Activated CD4-positive, alpha-beta T cell treated with anti-CD3 and anti-CD28 coated beads, Interleukin-2, amount 10 ng/mL, durations not matched to agents 7 days and 5 days (primary cell): ENCODE measurements around the gene ALKBH4. TPM values are rescaled to one million over a fixed set of nuclear protein-coding genes. Genes with fewer than 3 reads are reported as not detected.

Source experiments
- CTCF ChIA-PET: fragments of 350-600 bp; sonication (Branson Sonifier 250); formaldehyde crosslinking; loops from one replicate; lab custom pipeline; 2021; ENCODE audit warnings: antibody characterized with exemption; lab: Charles Lee
- POLR2A ChIA-PET: fragments of 350-600 bp; sonication (Branson Sonifier 250); formaldehyde crosslinking; loops from one replicate; lab custom pipeline; 2021; ENCODE audit warnings: antibody characterized with exemption; lab: Charles Lee
- DNase-seq: peaks from one replicate; pipeline ENCODE4 v3.0.0-alpha.2; 2020
- H3K27ac Mint-ChIP-seq: one replicate; pipeline ENCODE4 v1.8.0; 2021; ENCODE audit warnings: mild to moderate bottlenecking, moderate library complexity, mixed read lengths
- H3K27me3 Mint-ChIP-seq: one replicate; pipeline ENCODE4 v1.8.0; 2021; ENCODE audit warnings: mixed read lengths
- H3K36me3 Mint-ChIP-seq: one replicate; pipeline ENCODE4 v1.8.0; 2021; ENCODE audit warnings: low read depth, mixed read lengths
- H3K4me1 Mint-ChIP-seq: one replicate; pipeline ENCODE4 v1.8.0; 2021; ENCODE audit warnings: mixed read lengths
- H3K4me3 Mint-ChIP-seq: one replicate; pipeline ENCODE4 v1.8.0; 2021; ENCODE audit warnings: mild to moderate bottlenecking, moderate library complexity, mixed read lengths
- H3K9me3 Mint-ChIP-seq: one replicate; pipeline ENCODE4 v1.8.0; 2021; ENCODE audit warnings: mixed read lengths
- total RNA-seq, 2 experiments: library from RNA; stranded (reverse); gene quantifications; one replicate each; pipeline ENCODE4 v1.2.3, GENCODE V29; 2021

The ALKBH4 gene
- total RNA-seq, 2 experiments from 2014 or later, result 10.5 to 12.9 TPM

DNA sequence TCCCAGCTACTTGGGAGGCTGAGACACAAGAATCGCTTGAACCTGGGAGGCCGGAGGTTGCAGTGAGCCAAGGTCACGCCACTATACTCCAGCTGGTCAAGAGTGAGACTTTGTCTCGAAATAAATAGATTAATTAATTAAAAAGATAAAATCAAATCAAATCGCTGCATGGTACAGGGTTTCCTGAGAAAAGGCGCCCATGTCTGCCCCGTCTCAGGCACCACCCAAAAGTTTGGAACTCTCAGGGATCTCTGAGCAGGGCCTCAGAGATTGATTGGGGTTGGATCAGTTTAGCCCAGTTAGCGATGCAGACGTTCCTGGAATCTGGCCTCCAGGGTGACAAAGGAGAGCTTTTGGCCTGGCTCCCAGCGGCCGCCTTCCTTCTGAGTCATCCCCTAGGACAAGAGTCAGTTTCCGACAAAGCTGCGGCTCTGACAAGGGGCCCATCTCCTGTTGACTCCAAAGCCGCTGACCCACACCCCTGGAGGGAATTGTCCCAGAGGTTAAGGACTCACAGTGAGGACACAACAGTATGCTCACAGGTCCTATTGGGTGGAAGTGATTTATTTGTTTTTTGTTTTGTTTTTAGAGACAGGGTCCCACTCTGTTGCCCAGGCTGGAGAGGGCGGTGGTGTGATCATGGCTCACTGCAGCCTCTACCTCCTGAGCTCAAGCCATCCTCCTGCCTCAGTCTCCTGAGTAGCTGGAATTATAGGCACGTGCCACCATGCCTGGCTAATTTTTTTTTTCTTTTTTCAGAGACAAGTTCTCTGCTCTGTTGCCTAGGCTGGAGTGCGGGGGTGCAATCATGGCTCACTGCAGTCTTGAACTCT is 24.5 kb downstream of the ALKBH4 start:
- Mint-ChIP-seq H3K4me1 (peaks cover 18% of the 10 kb centered on the region), H3K27ac (no peak overlapping the region), H3K4me3 (no peak overlapping the region), H3K27me3 (no peaks in the 10 kb centered on the region), H3K36me3 (peaks cover 33% of the 10 kb centered on the region), H3K9me3 (no peaks in the 10 kb centered on the region)
- POLR2A ChIA-PET, result no interaction called here
- DNase-seq, result no peak
- CTCF ChIA-PET, result interaction anchor here (0.6 to 2.7 kb wide), 4 partner anchors 10 to 36 kb away, joined by 3 to 9 read pairs (median 5); no protein-coding TSS in a partner anchor

DNA sequence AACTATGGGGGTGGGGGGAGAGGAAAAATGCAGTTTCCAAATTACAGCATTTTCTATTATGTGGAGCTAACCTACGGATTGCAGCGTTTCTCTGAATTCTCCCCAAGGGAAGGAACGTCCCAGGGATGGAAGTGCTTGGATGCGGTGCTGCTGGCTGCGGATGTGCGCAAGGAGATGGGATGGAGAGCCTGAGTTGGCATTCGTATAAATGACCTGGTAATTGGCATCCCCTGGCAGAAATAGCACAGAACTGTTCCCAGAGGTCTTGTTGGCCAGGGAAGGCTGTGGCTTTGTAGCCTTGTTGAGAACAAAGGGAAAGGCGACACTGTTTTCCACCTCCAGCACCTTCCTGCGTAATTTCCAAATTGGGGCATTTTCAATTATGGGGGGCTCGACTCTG is 28.5 kb downstream of the ALKBH4 start:
- no peak for DNase-seq
- ChIA-PET POLR2A (no interaction called here), CTCF (interaction anchor here (1.1 to 2.4 kb wide), 3 partner anchors 14 to 32 kb away, joined by 3 to 9 read pairs (median 8); no protein-coding TSS in a partner anchor)
- Mint-ChIP-seq H3K27ac (no peak overlapping the region), H3K4me1 (peaks cover 35% of the 10 kb centered on the region), H3K36me3 (peaks cover 24% of the 10 kb centered on the region), H3K9me3 (no peaks in the 10 kb centered on the region), H3K4me3 (peak overlapping the region; percentile 44), H3K27me3 (no peaks in the 10 kb centered on the region)

DNA sequence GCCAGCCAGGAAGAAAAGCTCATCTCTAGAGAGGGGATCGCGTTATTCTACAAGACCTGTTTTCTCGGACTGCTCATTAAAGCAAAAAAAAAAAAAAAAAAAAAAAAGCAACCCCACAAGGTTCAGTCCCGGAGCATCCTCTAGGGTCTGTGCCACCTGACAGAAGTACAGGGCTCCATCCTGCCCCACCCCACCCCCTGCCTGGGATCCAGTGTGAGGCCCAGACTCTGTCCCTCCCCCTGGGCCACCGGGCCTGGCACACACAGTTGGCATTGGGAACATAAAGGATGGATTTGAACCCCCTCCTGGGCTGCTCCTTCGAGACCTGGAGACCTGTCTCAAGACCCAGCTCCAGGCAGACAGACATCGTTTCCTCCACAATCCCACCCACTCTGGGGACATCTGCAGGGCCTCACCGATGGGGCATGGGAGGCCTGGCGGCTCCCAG is 30.6 kb downstream of the ALKBH4 start:
- Mint-ChIP-seq H3K9me3 (no peaks in the 10 kb centered on the region), H3K36me3 (peaks cover 31% of the 10 kb centered on the region), H3K4me1 (peaks cover 56% of the 10 kb centered on the region), H3K27ac (peak overlapping the region; percentile 86), H3K4me3 (peak overlapping the region; percentile 82), H3K27me3 (no peaks in the 10 kb centered on the region)
- peak; percentile 29 for DNase-seq
- POLR2A ChIA-PET, result no interaction called here
- CTCF ChIA-PET, result interaction anchor here (0.6 to 2.4 kb wide), 3 partner anchors 9 to 1058 kb away, joined by 4 to 9 read pairs (median 9); no protein-coding TSS in a partner anchor

DNA sequence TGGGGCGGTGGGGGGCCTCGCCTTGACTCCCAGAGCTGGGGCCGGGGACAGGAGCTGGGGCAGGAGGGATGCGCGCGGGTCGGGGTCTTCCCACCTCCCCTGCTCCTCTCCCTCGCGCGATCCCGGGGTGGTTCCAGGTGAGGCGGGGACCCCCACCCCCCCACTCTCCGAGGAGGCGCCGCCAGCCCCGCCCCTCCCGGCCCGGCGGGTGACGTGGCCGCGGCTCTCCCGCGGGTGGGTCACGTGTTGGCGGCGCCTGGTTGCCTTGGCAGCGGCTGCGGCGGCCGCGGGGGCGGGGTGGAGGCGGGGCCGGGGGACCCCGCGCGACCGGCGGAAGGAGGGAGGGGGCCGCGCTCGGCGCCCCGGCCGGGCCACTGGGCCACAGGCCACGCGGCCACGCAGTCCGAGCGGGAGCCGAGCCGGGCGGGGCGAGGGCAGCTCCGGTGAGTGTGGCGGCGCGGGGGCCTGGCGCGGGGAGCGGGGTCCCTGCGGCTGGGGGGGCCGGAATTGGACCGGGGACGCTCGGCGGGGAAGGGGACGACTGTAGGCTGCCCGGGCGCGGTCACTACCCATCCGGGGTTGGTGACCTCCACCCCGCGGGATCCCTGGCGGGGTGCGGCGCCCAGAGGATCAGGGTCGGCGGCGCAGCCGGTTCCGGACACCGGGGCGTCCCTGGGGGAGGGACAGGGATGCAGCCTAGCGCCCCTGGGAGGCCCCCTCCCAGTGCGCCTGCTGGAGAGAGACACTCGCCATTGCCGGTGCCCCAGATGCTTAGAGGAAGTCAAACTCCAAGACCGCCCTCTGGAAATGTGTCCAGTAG is 31.2 kb downstream of the ALKBH4 start, which contains the start of gene ORAI2:
TSS of gene ORAI2 (plus strand) at position 357 of the 820 bp plus-strand sequence. CDS start 5,382 bp downstream, outside the sequence.
- Mint-ChIP-seq H3K4me1 (peaks cover 57% of the 10 kb centered on the region), H3K36me3 (peaks cover 31% of the 10 kb centered on the region), H3K9me3 (no peaks in the 10 kb centered on the region), H3K4me3 (peak within 1 kb of the TSS; percentile 82), H3K27ac (peak within 1 kb of the TSS; percentile 94), H3K27me3 (no peaks in the 10 kb centered on the region)
- peak; percentile 85 for DNase-seq
- ChIA-PET POLR2A (interaction anchor here (1.2 kb wide), 1 partner anchor 18 kb away, joined by 6 read pairs; no protein-coding TSS in a partner anchor), CTCF (interaction anchor here (0.6 to 2.4 kb wide), 5 partner anchors 8 to 1057 kb away, joined by 4 to 16 read pairs (median 9); no protein-coding TSS in a partner anchor)

DNA sequence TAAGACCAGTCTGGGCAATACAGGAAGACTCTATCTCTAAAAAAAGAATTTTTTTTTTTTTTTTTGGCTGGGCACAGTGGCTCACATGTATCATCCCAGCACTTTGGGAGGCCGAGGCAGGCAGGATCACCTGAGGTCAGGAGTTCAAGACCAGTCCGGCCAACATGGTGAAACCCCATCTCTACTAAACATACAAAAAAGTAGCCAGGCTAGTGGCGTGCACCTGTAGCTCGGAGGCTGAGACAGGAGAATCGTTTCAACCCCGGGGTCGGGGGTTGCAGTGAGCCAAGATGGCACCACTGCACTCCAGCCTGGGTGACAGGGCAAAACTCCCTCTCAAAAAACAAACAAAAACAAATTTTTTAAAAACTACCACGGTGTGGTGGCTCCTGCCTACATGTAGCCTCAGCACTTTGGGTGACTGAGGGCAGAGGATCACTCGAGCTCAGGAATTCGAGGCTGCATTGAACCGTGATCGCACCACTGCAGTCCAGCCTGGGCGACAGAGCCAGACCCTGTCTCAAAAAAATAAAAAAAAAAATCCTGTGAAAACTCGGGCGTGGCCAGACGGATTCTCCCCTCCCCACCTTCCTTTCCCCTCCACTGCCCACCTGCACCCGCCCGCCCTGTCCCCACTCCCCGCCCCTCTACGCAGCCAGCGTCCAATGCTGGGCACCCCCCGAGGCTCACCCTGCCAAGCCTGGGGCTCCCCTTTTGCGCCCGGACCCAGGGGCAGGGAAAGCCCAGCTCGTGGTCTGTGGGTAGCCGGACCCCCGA is 32.0 kb downstream of the ALKBH4 start:
- peaks cover 65% of the 10 kb centered on the region for H3K4me1 Mint-ChIP-seq
- DNase-seq, result peak; percentile 17
- H3K27ac Mint-ChIP-seq, result peak overlapping the region; percentile 94
- ChIA-PET CTCF (interaction anchor here (0.6 to 1.8 kb wide), 3 partner anchors 16 to 1581 kb away, joined by 4 to 16 read pairs (median 4); no protein-coding TSS in a partner anchor), POLR2A (interaction anchor here (1.2 kb wide), 1 partner anchor 17 kb away, joined by 6 read pairs; no protein-coding TSS in a partner anchor)
- H3K9me3 Mint-ChIP-seq, result no peaks in the 10 kb centered on the region
- peak overlapping the region; percentile 75 for H3K4me3 Mint-ChIP-seq
- H3K36me3 Mint-ChIP-seq, result peaks cover 33% of the 10 kb centered on the region
- H3K27me3 Mint-ChIP-seq, result no peaks in the 10 kb centered on the region

DNA sequence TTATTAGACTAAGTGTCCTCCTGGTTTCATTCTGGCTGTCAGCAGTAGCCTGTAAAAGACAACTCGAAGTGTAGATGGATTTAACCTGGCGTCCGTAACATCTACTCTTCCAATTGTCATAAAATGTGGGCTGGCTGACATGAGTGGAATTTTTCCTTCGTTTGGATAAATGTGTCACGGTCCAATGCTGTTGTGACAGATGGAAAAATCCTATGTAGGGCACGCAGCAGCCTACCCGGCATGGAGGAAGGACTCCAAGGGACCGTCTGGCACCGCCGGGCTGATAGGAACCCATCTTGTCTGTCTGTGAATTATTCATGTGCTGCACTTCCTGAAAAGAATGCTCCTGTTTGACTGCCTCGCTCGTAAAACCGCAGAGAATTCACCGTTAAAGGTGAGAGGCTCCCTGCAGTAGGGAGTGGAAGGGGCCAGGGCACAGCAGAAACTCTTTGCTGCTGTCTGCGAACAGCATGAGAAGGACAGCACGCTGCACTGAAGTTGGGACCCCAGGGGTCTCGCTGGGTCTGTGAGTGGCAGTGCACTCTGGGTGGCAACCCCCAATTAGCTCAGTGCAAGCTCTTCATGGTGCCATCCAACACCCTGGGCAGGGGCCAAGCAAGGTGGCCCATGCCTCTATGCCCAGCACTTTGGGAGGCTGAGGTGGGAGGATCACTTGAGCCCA is 32.9 kb downstream of the ALKBH4 start:
- Mint-ChIP-seq H3K4me1 (peaks cover 70% of the 10 kb centered on the region), H3K27me3 (no peaks in the 10 kb centered on the region), H3K27ac (peak overlapping the region; percentile 94), H3K36me3 (peaks cover 34% of the 10 kb centered on the region), H3K4me3 (peak overlapping the region; percentile 75), H3K9me3 (no peaks in the 10 kb centered on the region)
- ChIA-PET POLR2A (no interaction called here), CTCF (interaction anchor here (0.6 to 2.1 kb wide), 3 partner anchors 16 to 1581 kb away, joined by 4 to 16 read pairs (median 5); no protein-coding TSS in a partner anchor)
- peak; percentile 67 for DNase-seq

DNA sequence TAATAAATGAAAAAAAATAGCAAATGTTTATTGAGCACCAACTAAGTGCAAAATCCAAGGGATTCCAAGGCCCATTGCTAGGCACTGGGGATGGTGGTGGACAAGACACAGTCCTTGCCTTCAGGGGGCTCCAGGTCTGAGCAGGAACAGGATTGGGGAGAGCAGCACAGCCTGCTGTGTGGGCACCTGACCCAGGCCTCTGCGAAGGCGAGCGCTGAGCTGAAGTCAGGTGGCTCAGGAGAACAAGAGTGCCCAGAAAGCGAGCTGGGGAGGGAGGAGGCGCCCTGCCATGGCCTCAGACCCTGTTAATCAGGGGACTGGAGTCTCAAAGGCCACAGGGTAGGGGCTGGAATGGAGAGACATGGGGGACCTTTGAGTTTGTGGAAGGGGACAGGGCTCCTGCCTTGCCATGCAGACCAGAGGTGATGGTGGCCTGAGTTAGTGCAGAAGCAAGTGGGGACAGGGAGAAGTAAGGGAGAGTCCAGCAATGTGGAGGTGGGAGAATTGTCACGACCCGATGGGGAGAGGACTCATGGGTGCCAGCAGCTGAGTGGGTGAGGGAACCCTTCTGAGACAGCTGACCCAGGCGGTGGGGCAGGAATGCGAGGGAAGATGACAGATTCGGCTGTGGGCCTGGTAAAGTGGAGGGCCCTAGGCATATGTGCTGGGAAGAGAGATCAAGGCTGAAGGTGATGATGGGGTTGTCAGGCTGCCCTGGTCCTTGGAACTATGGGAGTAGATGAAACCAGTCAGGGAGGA is 35.3 kb downstream of the ALKBH4 start:
- no peak for DNase-seq
- no peaks in the 10 kb centered on the region for H3K27me3 Mint-ChIP-seq
- CTCF ChIA-PET, result interaction anchor here (0.9 to 2.1 kb wide), 4 partner anchors 9 to 25 kb away, joined by 3 to 6 read pairs (median 4); no protein-coding TSS in a partner anchor

DNA sequence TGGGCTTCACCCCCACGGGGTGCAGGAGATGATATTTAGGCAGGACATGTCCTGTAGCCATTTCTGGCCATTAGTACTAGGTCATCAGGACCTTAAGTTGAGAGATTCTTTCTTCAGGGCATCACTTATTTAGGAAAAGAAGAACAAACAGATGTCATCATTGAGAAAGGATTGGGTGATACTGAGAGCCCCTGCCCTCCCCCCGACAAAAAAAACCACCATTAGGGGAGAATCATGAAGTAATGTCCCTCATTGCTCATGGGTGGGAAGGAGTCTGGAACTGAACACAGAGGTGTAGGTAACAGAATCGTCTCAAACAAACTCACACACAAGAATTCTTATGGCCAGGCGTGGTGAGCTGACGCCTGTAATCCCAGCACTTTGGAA is 37.7 kb downstream of the ALKBH4 start:
- CTCF ChIA-PET, result interaction anchor here (1.2 to 3.6 kb wide), 6 partner anchors 9 to 38 kb away, joined by 4 to 20 read pairs (median 9); partner anchors contain the start of genes ALKBH4 and LRWD1
- POLR2A ChIA-PET, result interaction anchor here (2.0 kb wide), 1 partner anchor 11 kb away, joined by 10 read pairs; no protein-coding TSS in a partner anchor
- Mint-ChIP-seq H3K36me3 (peaks cover 53% of the 10 kb centered on the region), H3K4me3 (peak overlapping the region; percentile 81), H3K27me3 (no peaks in the 10 kb centered on the region), H3K27ac (peak overlapping the region; percentile 100), H3K9me3 (no peaks in the 10 kb centered on the region), H3K4me1 (peaks cover 83% of the 10 kb centered on the region)
- no peak for DNase-seq

More for the DNA sequence above, 35.3 kb downstream of the ALKBH4 start:
- H3K9me3 Mint-ChIP-seq, result no peaks in the 10 kb centered on the region
- H3K4me3 Mint-ChIP-seq, result no peak overlapping the region
- peaks cover 81% of the 10 kb centered on the region for H3K4me1 Mint-ChIP-seq
- peak overlapping the region; percentile 81 for H3K27ac Mint-ChIP-seq
- H3K36me3 Mint-ChIP-seq, result peaks cover 42% of the 10 kb centered on the region
- POLR2A ChIA-PET, result no interaction called here

DNA sequence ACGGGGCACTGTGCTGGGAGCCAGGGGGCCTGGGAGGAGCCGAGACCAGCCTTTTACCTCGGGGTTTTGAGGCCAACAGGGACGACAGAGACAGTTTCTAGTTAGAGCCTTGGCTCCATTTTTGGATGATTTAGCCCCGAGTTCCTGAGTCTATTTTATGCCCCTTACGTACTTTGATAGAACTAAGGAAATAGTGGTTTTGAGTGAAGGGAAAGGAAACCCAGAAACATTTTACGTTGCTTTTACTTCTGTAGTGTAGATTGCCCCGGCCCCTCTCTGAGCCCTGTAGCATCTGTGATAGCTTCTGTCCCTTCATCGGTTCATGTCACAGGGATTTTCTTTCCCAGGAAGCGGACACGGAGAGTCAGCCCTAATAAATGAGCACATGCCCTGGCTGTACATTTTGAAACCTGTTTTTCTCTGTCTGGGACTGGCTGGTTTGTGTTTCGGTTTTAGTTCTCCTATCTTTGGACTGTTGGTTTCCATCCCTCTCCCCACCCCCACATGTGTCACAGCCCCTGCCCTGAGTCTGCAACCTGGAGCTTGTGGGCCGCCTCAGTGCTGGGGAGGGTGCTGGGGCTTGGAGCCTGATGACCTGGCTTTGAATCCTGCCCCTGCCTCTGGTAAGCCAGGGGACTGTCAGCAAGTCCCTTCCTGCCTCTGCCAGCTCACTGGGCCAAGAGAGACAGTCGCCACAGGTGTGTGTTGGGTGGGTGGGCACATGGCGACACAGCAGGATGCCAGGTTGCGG is 38.2 kb downstream of the ALKBH4 start:
- peak overlapping the region; percentile 81 for H3K4me3 Mint-ChIP-seq
- peaks cover 57% of the 10 kb centered on the region for H3K36me3 Mint-ChIP-seq
- CTCF ChIA-PET, result interaction anchor here (0.5 to 3.6 kb wide), 8 partner anchors 8 to 551 kb away, joined by 3 to 20 read pairs (median 8); partner anchors contain the start of genes ALKBH4, LRWD1 and ORAI2
- H3K27me3 Mint-ChIP-seq, result no peaks in the 10 kb centered on the region
- POLR2A ChIA-PET, result interaction anchor here (2.0 kb wide), 1 partner anchor 10 kb away, joined by 10 read pairs; no protein-coding TSS in a partner anchor
- H3K27ac Mint-ChIP-seq, result peak overlapping the region; percentile 100
- H3K4me1 Mint-ChIP-seq, result peaks cover 81% of the 10 kb centered on the region
- peak; percentile 83 for DNase-seq
- no peaks in the 10 kb centered on the region for H3K9me3 Mint-ChIP-seq
